Smooth muscle cell (in vitro differentiated cells): ENCODE data around the gene SLC22A17. TPM values are rescaled to one million over a fixed set of nuclear protein-coding genes. Genes with fewer than 3 reads are reported as not detected.

Source experiments
- DNase-seq: peaks from one replicate; lab custom pipeline; 2025; ENCODE audit not compliant: unreplicated experiment; lab: John Stamatoyannopoulos, UW
- H2AFZ ChIP-seq: fragments of 200-600 bp; sonication (generic); 2 replicates; pipeline ENCODE4 v1.6.0; 2016; ENCODE audit warnings: antibody characterized with exemption, low read depth, mild to moderate bottlenecking
- H3F3A ChIP-seq: fragments of 200-600 bp; sonication (generic); 2 replicates; pipeline ENCODE4 v1.6.0; 2017; ENCODE audit warnings: antibody characterized with exemption, low read depth
- H3K27ac ChIP-seq: fragments of 200-600 bp; sonication (generic); 2 replicates; pipeline ENCODE4 v1.5.1; 2016; ENCODE audit warnings: low read depth, mild to moderate bottlenecking
- H3K27me3 ChIP-seq: fragments of 200-600 bp; sonication (generic); 2 replicates; pipeline ENCODE4 v1.6.1; 2016; ENCODE audit warnings: low read depth, mild to moderate bottlenecking
- H3K36me3 ChIP-seq: fragments of 200-600 bp; sonication (generic); 2 replicates; pipeline ENCODE4 v1.5.1; 2016; ENCODE audit warnings: low read depth
- H3K4me1 ChIP-seq: fragments of 200-600 bp; sonication (generic); 2 replicates; pipeline ENCODE4 v1.5.1; 2016; ENCODE audit warnings: low read depth
- H3K4me2 ChIP-seq: fragments of 200-600 bp; sonication (generic); 2 replicates; pipeline ENCODE4 v1.6.0; 2016; ENCODE audit warnings: mild to moderate bottlenecking
- H3K4me3 ChIP-seq: fragments of 200-600 bp; sonication (generic); 2 replicates; pipeline ENCODE4 v1.5.1; 2016; ENCODE audit warnings: mild to moderate bottlenecking
- H3K79me2 ChIP-seq: fragments of 200-600 bp; sonication (generic); 2 replicates; pipeline ENCODE4 v1.6.0; 2016; ENCODE audit warnings: low read depth, mild to moderate bottlenecking
- H3K9ac ChIP-seq: fragments of 200-600 bp; sonication (generic); 2 replicates; pipeline ENCODE4 v1.6.0; 2016; ENCODE audit warnings: low read depth
- H3K9me3 ChIP-seq: fragments of 200-600 bp; sonication (generic); replicated peaks from 2 replicates; pipeline ENCODE4 v1.5.1; 2016; ENCODE audit warnings: low read depth
- H4K20me1 ChIP-seq: fragments of 200-600 bp; sonication (generic); 2 replicates; pipeline ENCODE4 v1.6.0; 2016; ENCODE audit warnings: low read depth
- WGBS: methylation state at CpG from one replicate; pipeline ENCODE4 v1.1.7; 2016; ENCODE audit warnings: low lambda C conversion rate; 5-methylcytosine and 5-hydroxymethylcytosine counted together
- polyA plus RNA-seq: library from polyadenylated mRNA; unstranded; fragments of >200 nt; fragmentation: Nextera tagmentation; extraction: Ambion mirVana; gene quantifications from 2 replicates; pipeline ENCODE4 v1.2.1, GENCODE V29; 2016
- total RNA-seq: library from RNA; depleted of rRNA; stranded (reverse); fragments of >200 nt; gene quantifications from 2 replicates; pipeline ENCODE4 v1.2.3, GENCODE V29; 2014
- TF ChIP-seq, protein P1 (sequence below): fragments of 200-600 bp; sonication (generic); IDR thresholded peaks from 2 replicates; pipeline ENCODE4 v1.5.1; 2017; ENCODE audit warnings: borderline replicate concordance, mild to moderate bottlenecking, antibody characterized with exemption; ENCODE audit not compliant: insufficient read depth, poor library complexity, severe bottlenecking

Gene SLC22A17
- total and polyA plus RNA-seq, 2 experiments from 2014 or later: 81.0 to 127 TPM

GRCh38 chr14:23373041-23373440, 20.4 kb upstream of the SLC22A17 start:
- TF ChIP-seq, protein P1, sequence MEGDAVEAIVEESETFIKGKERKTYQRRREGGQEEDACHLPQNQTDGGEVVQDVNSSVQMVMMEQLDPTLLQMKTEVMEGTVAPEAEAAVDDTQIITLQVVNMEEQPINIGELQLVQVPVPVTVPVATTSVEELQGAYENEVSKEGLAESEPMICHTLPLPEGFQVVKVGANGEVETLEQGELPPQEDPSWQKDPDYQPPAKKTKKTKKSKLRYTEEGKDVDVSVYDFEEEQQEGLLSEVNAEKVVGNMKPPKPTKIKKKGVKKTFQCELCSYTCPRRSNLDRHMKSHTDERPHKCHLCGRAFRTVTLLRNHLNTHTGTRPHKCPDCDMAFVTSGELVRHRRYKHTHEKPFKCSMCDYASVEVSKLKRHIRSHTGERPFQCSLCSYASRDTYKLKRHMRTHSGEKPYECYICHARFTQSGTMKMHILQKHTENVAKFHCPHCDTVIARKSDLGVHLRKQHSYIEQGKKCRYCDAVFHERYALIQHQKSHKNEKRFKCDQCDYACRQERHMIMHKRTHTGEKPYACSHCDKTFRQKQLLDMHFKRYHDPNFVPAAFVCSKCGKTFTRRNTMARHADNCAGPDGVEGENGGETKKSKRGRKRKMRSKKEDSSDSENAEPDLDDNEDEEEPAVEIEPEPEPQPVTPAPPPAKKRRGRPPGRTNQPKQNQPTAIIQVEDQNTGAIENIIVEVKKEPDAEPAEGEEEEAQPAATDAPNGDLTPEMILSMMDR: no peak
- H3K9ac ChIP-seq: no peak overlapping the region
- no peaks in the 10 kb centered on the region for H3F3A ChIP-seq

DNA sequence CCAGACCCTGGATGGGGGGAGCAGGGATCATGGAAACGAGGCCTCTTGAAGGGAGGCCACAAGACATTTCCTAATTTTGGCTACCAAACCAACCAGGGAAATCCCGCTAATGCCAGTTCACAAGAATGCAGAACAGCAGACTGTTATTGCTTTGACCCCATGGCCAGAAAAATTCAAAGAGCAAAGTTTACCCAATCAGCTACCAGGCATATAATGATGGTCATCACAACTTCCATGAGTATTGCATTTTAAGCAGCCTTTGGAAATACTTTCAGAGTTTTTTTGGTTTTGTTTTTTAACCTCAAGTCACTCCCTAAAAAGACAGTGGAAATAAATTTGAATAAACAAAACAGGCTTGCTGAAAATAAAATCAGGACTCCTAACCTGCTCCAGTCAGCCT, 19.8 kb upstream of the SLC22A17 start, which contains the start of gene IL25:
Gene IL25, plus strand, starts transcription at position 301 of the 400 bp plus-strand sequence.
- H3K4me3 ChIP-seq: no peak within 1 kb of the TSS

More at GRCh38 chr14:23373041-23373440, 20.4 kb upstream of the SLC22A17 start:
- WGBS: 86% methylated on average over 3 of the region's 3 CpGs
- no peak for DNase-seq
- Histone ChIP-seq H3K4me2 (no peak overlapping the region), H3K36me3 (no peaks in the 10 kb centered on the region), H3K79me2 (no peaks in the 10 kb centered on the region), H3K4me1 (peaks cover 7% of the 10 kb centered on the region), H3K4me3 (no peak overlapping the region), H4K20me1 (no peaks in the 10 kb centered on the region), H3K27me3 (no peaks in the 10 kb centered on the region), H3K9me3 (no peaks in the 10 kb centered on the region), H2AFZ (no peak overlapping the region), H3K27ac (no peak overlapping the region)

DNA sequence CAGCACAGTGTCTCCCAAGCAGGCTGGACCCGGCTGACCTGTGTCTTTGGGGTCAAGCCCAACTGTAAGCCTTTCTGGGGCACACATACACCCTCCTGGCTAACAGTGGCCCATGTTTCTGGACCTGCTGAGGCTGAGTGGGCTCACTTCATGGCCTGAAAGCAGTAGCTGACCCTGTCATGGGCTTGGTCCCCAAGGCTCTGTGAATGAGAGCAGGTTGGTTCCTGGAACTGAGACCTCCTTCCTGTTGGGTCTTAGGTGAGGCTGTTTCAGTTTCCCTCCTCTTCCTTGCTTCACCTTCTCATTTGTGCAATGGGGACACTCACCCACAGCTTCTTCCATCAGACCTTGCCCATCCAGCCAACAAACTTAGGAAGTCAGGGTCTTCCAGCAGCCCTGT, 19.2 kb upstream of the SLC22A17 start:
- Histone ChIP-seq H3K36me3 (no peaks in the 10 kb centered on the region), H3K27me3 (no peaks in the 10 kb centered on the region), H3F3A (peaks cover 4% of the 10 kb centered on the region), H3K27ac (no peak overlapping the region), H3K9me3 (no peaks in the 10 kb centered on the region), H3K9ac (no peak overlapping the region), H2AFZ (no peak overlapping the region), H4K20me1 (no peaks in the 10 kb centered on the region), H3K4me1 (peaks cover 15% of the 10 kb centered on the region), H3K4me3 (no peak overlapping the region), H3K79me2 (no peaks in the 10 kb centered on the region), H3K4me2 (no peak overlapping the region)
- no peak for DNase-seq
- TF ChIP-seq, protein P1: no peak
- 90% methylated on average over 1 of the region's 1 CpG for WGBS

More for the DNA sequence above, 19.8 kb upstream of the SLC22A17 start, which contains the start of gene IL25:
- no peaks in the 10 kb centered on the region for H3K27me3 ChIP-seq
- H4K20me1 ChIP-seq: no peaks in the 10 kb centered on the region
- H3K36me3 ChIP-seq: no peaks in the 10 kb centered on the region
- DNase-seq: no peak
- peaks cover 8% of the 10 kb centered on the region for H3K4me1 ChIP-seq
- no peaks in the 10 kb centered on the region for H3K9me3 ChIP-seq
- no peak within 1 kb of the TSS for H3K9ac ChIP-seq
- no peaks in the 10 kb centered on the region for H3F3A ChIP-seq
- H3K79me2 ChIP-seq: no peaks in the 10 kb centered on the region
- TF ChIP-seq, protein P1: no peak
- H3K4me2 ChIP-seq: no peak within 1 kb of the TSS
- 88% methylated on average over 2 of the region's 2 CpGs for WGBS
- H3K27ac ChIP-seq: no peak within 1 kb of the TSS
- H2AFZ ChIP-seq: no peak within 1 kb of the TSS

- WGBS: 60% methylated on average over 1 of the region's 1 CpG
- DNase-seq: no peak
- H3K79me2 ChIP-seq: peaks cover 4% of the 10 kb centered on the region
- H4K20me1 ChIP-seq: no peaks in the 10 kb centered on the region
- H3K4me1 ChIP-seq: peaks cover 10% of the 10 kb centered on the region
- peaks cover 12% of the 10 kb centered on the region for H3F3A ChIP-seq
- no peak overlapping the region for H3K4me3 ChIP-seq
- no peak overlapping the region for H3K4me2 ChIP-seq
- TF ChIP-seq, protein P1: no peak
- H2AFZ ChIP-seq: no peak overlapping the region
- no peak overlapping the region for H3K27ac ChIP-seq
- no peak overlapping the region for H3K9ac ChIP-seq
- no peaks in the 10 kb centered on the region for H3K9me3 ChIP-seq
- no peaks in the 10 kb centered on the region for H3K36me3 ChIP-seq
- no peaks in the 10 kb centered on the region for H3K27me3 ChIP-seq
These were observed 17.5 kb upstream of the SLC22A17 start for GRCh38 chr14:23370221-23370620.
